Activated CD8-positive, alpha-beta T cell treated with anti-CD3 and anti-CD28 coated beads for 36 hours (primary cell): ENCODE results near the gene NFE2L2. TPM values are rescaled to one million over a fixed set of nuclear protein-coding genes. Genes with fewer than 3 reads are reported as not detected.

ENCODE experiments used
- ATAC-seq: fragments of 200-7000 bp; cut with Tn5 transposase; one replicate; pipeline ENCODE4 v1.10.0; 2021; ENCODE audit warnings: mild to moderate bottlenecking, moderate library complexity
- CTCF ChIA-PET: fragments of 350-600 bp; sonication (Branson Sonifier 250); formaldehyde crosslinking; loops from one replicate; lab custom pipeline; 2021; ENCODE audit warnings: antibody characterized with exemption; lab: Charles Lee
- POLR2A ChIA-PET: fragments of 350-600 bp; sonication (Branson Sonifier 250); formaldehyde crosslinking; loops from one replicate; lab custom pipeline; 2021; ENCODE audit warnings: antibody characterized with exemption; lab: Charles Lee
- DNase-seq: peaks from one replicate; pipeline ENCODE4 v3.0.0-alpha.2; 2020
- H3K27ac Mint-ChIP-seq: one replicate; pipeline ENCODE4 v1.8.0; 2021; ENCODE audit warnings: mild to moderate bottlenecking, mixed read lengths
- H3K27me3 Mint-ChIP-seq: one replicate; pipeline ENCODE4 v1.8.0; 2021; ENCODE audit warnings: mixed read lengths
- H3K36me3 Mint-ChIP-seq: one replicate; pipeline ENCODE4 v1.8.0; 2021; ENCODE audit warnings: low read depth, mixed read lengths
- H3K4me1 Mint-ChIP-seq: one replicate; pipeline ENCODE4 v1.8.0; 2021; ENCODE audit warnings: low read depth, mixed read lengths
- H3K4me3 Mint-ChIP-seq: one replicate; pipeline ENCODE4 v1.8.0; 2021; ENCODE audit warnings: mild to moderate bottlenecking, moderate library complexity, mixed read lengths
- H3K9me3 Mint-ChIP-seq: one replicate; pipeline ENCODE4 v1.8.0; 2021; ENCODE audit warnings: mixed read lengths
- intact Hi-C: fragments of 100-400 bp; cut with micrococcal nuclease; formaldehyde crosslinking; loops from one replicate; pipeline ENCODE4 v1.10.0; 2022
- total RNA-seq, 2 experiments: library from RNA; stranded (reverse); gene quantifications; one replicate each; pipeline ENCODE4 v1.2.3, GENCODE V29; 2021
- TF ChIP-seq, protein P1 (sequence below): fragments of 200-600 bp; IDR thresholded peaks from one replicate; pipeline ENCODE4 v1.8.0; 2022; ENCODE audit warnings: antibody characterized with exemption, mild to moderate bottlenecking

Gene NFE2L2
- total RNA-seq, 2 experiments from 2014 or later, result 57.3 to 57.6 TPM

DNA sequence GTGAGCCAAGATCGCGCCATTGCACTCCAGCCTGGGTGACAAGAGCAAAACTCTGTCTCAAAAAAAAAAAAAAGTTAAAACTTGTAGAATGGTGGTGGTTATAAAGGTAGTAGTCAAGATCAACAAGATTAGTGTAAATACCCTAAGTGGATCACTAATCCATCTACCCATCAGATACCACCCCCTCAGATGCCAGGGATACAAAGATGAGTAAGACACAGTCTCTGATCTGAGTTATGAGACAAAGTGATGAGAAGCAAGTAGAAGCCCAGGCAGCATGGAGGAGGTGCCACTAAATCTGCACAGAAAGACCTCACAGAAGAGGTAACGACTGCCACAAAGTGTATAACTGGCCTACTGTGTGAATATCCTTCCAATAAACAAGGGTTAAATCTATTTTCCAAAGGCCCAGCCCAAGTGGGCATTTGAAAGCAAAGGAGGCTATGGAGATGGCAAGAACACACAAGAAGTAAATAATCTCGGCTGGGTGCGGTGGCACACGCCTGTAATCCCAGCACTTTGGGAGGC is 20.2 kb downstream of the NFE2L2 start:
- peaks cover 37% of the 10 kb centered on the region for H3K36me3 Mint-ChIP-seq
- intact Hi-C loops, result no loop called here
- ATAC-seq, result peak; percentile 45
- DNase-seq, result no peak
- ChIA-PET POLR2A (interaction anchor here (0.8 to 2.5 kb wide), 5 partner anchors 10 to 30 kb away, joined by 3 to 18 read pairs (median 4); partner anchors contain the start of gene NFE2L2), CTCF (no interaction called here)
- H3K27ac Mint-ChIP-seq, result peak overlapping the region; percentile 75
- no peak overlapping the region for H3K4me3 Mint-ChIP-seq
- H3K4me1 Mint-ChIP-seq, result peaks cover 77% of the 10 kb centered on the region
- TF ChIP-seq, protein P1, sequence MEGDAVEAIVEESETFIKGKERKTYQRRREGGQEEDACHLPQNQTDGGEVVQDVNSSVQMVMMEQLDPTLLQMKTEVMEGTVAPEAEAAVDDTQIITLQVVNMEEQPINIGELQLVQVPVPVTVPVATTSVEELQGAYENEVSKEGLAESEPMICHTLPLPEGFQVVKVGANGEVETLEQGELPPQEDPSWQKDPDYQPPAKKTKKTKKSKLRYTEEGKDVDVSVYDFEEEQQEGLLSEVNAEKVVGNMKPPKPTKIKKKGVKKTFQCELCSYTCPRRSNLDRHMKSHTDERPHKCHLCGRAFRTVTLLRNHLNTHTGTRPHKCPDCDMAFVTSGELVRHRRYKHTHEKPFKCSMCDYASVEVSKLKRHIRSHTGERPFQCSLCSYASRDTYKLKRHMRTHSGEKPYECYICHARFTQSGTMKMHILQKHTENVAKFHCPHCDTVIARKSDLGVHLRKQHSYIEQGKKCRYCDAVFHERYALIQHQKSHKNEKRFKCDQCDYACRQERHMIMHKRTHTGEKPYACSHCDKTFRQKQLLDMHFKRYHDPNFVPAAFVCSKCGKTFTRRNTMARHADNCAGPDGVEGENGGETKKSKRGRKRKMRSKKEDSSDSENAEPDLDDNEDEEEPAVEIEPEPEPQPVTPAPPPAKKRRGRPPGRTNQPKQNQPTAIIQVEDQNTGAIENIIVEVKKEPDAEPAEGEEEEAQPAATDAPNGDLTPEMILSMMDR, result no peak
- no peaks in the 10 kb centered on the region for H3K9me3 Mint-ChIP-seq
- H3K27me3 Mint-ChIP-seq, result no peaks in the 10 kb centered on the region

DNA sequence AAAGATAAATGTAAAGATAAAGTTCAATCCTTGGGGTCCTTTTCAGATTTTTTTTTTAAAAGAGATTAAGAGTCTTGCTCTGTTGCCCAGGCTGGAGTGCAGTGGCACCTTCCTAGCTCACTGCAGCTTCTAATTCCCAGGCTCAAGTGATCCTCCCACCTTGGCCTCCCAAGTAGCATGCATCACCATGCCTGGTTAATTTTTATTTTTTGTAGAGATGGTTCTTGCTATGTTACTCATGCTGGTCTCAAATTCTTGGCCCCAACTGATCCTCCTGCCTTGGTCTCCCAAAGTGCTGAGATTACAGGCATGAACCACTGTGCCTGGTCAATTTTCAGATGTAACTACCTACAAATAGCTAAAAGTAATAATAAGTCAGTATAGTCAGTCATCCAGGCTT is 21.1 kb downstream of the NFE2L2 start:
- Mint-ChIP-seq H3K36me3 (peaks cover 36% of the 10 kb centered on the region), H3K27ac (peak overlapping the region; percentile 69), H3K9me3 (no peaks in the 10 kb centered on the region), H3K4me1 (peaks cover 79% of the 10 kb centered on the region), H3K4me3 (no peak overlapping the region), H3K27me3 (no peaks in the 10 kb centered on the region)
- TF ChIP-seq, protein P1, result no peak
- ATAC-seq (no peak), DNase-seq (no peak)
- POLR2A ChIA-PET, result interaction anchor here (0.7 to 1.5 kb wide), 6 partner anchors 11 to 29 kb away, joined by 3 to 5 read pairs (median 3); no protein-coding TSS in a partner anchor
- CTCF ChIA-PET, result no interaction called here
- intact Hi-C loops, result no loop called here

GRCh38 chr2:177243073-177243472 is 21.5 kb downstream of the NFE2L2 start:
- CTCF ChIA-PET, result no interaction called here
- H3K9me3 Mint-ChIP-seq, result no peaks in the 10 kb centered on the region
- intact Hi-C loops, result no loop called here
- peaks cover 39% of the 10 kb centered on the region for H3K36me3 Mint-ChIP-seq
- TF ChIP-seq, protein P1, result no peak
- POLR2A ChIA-PET, result interaction anchor here (0.7 to 1.5 kb wide), 4 partner anchors 11 to 20 kb away, joined by 3 to 5 read pairs (median 3); no protein-coding TSS in a partner anchor
- peaks cover 82% of the 10 kb centered on the region for H3K4me1 Mint-ChIP-seq
- no peak overlapping the region for H3K4me3 Mint-ChIP-seq
- H3K27me3 Mint-ChIP-seq, result no peaks in the 10 kb centered on the region
- ATAC-seq (no peak), DNase-seq (no peak)
- peak overlapping the region; percentile 69 for H3K27ac Mint-ChIP-seq

GRCh38 chr2:177242121-177242987 is 22.2 kb downstream of the NFE2L2 start:
- POLR2A ChIA-PET, result interaction anchor here (1.0 to 7.2 kb wide), 3 partner anchors 12 to 21 kb away, joined by 3 to 63 read pairs (median 3); partner anchors contain the start of gene NFE2L2

More at GRCh38 chr2:177242121-177242987, 22.2 kb downstream of the NFE2L2 start:
- TF ChIP-seq, protein P1, result no peak
- intact Hi-C loops, result loop anchor here (1.0 kb wide), 1 partner anchor 28 kb away; no protein-coding TSS in a partner anchor
- H3K4me1 Mint-ChIP-seq, result peaks cover 80% of the 10 kb centered on the region
- DNase-seq, result no peak
- peak overlapping the region; percentile 69 for H3K27ac Mint-ChIP-seq
- H3K36me3 Mint-ChIP-seq, result peaks cover 40% of the 10 kb centered on the region
- H3K9me3 Mint-ChIP-seq, result no peaks in the 10 kb centered on the region
- no peak overlapping the region for H3K4me3 Mint-ChIP-seq
- CTCF ChIA-PET, result interaction anchor here (0.9 to 1.0 kb wide), 2 partner anchors 17 to 53 kb away, joined by 3 read pairs; no protein-coding TSS in a partner anchor
- no peak for ATAC-seq
- no peaks in the 10 kb centered on the region for H3K27me3 Mint-ChIP-seq
